HG02885 (cell line): ENCODE results near the gene CEP131.
"Not testable (repeated sequence)": the region's sequence is repeated elsewhere in the genome, so short reads cannot be mapped to it uniquely, and the experiment has no call there.

Experiments
- ATAC-seq: cut with Tn5 transposase; IDR thresholded peaks from one replicate; pipeline ENCODE4 v1.9.1; 2021; ENCODE audit warnings: mild to moderate bottlenecking; ENCODE audit not compliant: unreplicated experiment, poor library complexity

The CEP131 gene

DNA sequence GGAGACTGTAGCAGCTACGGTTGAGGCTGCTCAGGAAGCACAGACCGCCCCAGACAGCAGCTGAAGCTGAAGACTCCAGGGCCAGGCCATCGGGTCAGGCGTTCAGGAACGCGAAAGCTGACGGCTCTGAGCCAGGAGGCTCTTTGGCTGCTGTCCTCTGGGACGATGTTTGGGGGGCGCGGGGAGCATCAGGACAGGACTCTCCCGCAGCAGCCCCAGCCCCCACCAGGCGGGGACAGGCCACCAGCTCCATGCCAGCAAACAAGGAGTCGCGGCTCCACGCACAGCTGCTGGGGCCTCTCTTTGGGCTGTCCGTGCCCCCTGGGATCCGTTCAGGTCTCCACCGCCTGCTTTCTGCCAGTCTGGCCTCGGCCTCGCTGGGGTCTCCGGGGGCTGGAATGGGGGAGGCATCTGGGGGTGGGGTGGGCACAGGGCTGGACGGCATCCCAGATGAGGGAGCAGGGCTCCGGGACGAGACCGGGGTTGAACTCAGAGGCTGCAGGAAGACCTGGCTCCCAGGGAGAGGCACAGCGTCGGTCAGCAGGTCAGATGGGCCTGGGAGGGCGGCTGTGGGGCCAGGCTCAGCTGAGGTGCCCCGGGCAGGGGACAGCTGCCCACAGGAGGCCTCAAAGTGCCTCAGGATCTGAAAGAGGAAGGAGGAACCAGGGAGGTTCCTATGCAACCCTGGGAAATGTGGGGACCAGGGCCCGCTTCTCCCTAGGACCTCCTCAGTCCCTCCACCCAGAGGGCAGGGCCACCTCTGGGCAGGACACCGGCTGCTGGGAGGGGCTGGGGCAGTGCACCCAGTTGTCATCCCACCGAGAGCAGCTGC, 6.3 kb upstream of the CEP131 start:
- ATAC-seq, result no peak

DNA sequence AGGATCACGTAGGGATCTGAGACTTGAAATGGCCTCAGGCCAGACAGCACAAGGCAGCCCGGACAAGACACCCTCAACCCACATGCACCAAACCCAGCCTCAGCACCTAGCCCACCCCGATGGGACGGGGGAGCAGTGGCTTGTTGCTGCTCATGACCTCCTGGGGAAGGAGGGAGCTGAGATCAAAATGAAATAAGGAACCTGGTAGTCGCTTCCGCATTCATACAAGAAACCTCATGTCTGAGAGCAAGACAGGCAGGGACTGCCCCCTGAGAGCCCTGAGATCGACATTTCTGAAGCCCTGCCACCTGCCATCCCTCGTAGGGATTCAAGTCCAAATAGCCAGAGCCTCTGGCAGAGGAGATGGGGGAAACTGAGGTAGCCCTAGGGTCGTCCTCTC, 5.7 kb upstream of the CEP131 start:
- ATAC-seq, result no peak

DNA sequence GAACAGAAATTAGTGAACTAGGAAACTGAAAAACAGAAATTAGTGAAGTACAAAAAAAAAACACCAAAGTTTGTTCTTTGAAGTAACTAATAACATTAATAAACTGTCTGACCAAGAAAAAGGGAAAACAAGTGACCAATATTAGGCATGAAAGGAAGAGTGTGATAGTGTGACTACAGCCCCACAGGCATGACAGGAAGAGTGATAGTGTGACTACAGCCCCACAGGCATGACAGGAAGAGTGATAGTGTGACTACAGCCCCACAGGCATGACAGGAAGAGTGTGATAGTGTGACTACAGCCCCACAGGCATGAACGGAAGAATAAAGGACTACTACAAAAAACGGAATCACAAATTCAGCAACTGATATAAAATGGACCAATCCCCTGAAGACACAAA, 4.9 kb upstream of the CEP131 start:
- not testable (repeated sequence) for ATAC-seq

DNA sequence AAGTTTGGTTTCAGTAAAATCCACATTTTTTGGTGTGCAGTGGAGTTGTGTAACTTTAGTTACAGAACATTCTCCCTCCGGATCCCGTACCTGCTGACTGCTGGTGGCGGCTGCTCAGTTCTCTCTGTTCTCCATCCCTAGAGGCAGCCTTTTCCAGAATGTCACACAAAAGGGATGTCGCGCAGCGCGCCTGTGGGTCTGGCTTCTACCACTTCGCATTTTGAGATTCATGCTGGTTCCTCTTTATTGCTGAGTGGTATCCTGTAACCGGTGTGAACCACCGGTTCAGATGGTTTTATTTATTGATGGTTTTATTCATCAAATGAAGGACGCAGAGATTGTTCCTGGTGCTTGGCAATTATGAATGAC, 981 bp upstream of the CEP131 start:
- no peak for ATAC-seq

DNA sequence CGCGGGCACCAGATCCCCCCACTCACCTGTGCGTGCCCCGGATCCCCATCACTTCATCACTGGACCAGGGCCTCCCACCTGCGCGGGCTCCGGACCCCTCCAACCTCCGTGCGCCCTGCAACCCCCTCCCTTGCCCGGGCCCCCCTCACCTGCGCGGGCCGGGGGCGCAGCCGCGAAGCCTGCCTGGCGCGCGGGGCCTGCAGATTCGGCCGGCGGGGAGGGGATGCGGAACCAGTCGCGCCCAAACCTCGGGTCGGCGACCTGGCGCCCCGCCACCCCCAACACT, 202 bp downstream of the CEP131 start:
- no peak for ATAC-seq

DNA sequence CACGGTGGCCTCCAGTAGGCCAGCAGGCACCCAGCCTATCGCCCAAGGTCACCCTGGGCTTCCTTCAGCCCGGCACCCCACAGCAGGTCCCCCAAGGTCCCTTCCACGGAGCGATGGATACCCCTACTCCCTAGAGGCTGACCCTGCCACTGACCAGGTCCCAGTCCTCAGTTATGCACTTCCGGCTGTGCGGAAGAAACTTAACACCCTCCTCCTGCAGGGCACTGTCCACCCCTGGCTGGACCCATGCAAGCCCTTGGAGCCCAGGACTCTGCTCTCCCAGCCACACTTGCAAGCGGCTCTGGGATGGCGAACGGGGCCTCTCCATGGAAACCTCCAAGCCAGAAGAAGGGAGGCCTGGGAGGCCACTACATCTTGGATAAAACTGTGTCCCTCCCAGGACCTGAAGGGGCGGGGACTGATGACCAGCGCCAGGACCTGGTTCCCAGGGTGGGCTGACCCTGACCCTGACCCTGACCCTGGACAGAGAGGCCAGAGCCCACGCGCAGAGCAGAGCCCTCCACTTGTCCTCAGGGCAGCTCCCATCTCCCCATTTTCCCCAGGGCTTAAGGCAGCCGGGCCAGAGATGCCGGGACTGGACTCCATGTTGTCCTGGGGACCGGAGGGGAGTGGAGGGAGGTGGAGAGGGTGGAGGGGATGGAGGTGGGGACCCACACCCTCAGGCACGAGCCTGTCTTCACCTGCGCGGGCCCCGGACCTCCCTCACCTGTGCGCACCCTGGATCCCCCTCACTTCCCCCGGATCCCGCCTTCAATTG, 734 bp downstream of the CEP131 start:
- no peak for ATAC-seq

DNA sequence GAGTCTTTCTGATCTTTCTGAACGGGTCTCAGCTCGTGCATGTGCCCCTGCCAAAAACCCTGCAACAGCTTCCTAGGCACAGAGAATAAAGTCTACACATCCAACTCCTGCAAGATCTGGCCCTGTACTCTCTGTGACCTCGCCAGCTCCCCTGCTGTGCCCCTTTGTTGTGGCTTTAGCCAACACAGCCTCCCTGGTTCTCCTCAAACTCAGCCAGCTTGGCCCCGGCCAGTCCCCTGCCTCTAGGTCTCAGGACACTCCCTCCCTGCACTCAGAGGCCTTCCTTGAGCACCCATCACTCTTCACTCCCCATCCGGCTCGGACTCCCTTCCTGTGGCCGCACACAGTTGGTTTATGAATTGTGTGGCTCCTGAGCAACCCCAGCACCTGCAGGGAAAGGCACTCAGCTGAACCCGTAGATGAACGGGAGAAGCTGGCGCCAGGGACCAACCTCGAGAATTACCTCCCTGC, 1.4 kb downstream of the CEP131 start:
- no peak for ATAC-seq

DNA sequence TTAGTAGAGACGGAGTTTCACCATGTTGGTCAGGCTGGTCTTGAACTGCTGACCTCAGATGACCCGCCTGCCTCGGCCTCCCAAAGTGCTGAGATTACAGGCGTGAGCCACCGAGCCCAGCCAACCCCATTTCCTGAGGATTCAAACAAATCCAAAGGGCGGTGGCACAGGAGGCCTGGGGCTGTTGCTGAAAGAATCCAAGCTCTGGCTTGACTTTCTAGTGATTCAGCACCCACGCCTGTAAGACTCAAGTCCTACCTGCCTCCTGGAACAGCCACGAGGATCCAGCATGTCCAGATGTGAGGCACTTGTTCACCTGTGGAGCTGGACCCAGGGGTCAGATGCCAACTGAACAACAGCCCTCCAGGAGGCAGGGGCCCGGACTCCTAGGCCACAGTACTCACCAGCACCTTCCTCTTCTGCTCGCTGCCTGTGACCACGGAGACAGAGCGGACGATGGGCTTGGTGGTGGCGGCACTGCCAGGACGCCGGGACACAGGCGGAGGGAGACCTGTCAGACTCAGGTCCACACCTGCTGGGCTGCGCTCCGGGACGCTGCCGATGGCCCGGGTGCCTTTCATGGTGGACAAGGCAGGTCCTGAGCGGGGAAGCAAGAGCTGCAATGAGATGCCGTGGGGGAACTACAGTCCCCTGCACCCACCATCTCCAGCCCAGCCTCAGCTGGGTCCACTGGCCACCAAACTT, 3.1 kb downstream of the CEP131 start:
- no peak for ATAC-seq

DNA sequence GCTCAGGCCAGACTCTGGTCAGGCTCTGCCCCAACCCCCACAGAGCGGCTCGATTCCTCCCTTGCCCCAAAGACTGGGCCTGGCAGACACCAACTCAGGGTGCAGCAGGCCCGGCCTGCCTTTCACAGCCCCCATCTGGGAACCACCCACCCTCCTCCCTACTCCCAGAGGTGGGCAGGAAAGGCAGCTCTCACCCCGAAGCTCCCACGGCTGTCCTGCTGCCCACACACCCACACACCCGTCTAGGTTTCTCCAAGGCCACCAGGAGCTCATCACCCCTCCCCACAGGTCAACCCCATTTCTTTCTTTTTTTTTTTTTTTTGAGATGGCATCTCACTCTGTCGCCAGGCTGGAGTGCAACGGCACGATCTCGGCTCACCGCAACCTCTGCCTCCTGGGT, 3.8 kb downstream of the CEP131 start:
- no peak for ATAC-seq

DNA sequence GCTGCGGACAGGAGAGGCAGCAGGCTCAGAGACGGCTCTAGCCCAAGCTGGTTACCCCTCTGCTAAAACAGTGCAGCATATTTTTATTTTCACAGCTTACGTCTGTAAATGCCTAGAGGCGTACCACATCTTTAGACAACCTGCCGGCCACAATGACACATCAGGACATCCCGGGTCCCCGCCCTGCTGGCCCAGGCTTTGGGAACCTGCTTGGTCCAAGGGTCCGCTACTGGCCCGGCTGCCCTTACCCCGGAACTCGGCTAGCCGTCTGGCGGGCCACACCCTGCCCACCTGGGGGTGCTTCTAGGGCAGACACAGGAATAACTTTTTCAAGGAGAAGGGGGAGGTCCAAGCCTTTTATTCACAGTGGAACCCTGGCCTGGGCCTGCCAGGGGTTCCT, 4.3 kb downstream of the CEP131 start:
- ATAC-seq, result no peak

DNA sequence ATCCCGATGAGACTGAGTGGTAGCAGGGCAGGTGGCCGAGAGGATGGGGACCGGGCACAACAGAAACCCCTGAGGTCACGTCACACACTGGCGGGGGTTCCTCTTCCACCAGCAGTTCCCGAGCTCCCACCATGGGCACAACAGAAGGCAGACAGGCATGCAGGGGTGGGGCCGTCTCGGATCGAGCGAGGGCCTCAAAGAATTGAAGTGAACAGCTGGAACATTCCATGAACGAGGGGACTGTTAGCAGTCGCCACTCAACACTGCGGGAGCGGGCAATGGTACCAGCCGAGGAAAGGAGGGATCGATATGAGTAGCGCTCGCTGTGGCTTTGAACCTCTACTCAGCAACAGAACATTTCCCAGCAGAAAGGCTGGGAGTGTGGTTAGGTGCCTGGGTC, 5.3 kb downstream of the CEP131 start:
- ATAC-seq, result no peak

DNA sequence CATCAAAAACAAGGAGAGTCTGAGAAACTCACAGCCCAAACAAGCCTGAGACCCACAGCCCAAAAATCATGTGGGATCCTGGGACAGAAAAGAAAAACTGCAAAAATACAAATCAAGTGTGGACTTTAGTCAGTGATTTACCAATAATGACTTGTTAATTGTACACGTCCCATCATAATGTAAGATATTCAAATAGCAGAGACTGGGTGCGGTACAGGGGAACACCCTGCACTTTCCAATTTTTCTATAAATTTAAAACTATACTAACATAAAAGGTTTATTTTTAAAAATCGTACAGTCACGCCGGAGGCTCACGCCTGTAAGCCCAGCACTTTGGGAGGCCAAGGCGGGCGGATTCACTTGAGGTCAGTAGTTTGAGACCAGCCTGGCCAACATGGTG, 8.8 kb downstream of the CEP131 start:
- ATAC-seq, result no peak

DNA sequence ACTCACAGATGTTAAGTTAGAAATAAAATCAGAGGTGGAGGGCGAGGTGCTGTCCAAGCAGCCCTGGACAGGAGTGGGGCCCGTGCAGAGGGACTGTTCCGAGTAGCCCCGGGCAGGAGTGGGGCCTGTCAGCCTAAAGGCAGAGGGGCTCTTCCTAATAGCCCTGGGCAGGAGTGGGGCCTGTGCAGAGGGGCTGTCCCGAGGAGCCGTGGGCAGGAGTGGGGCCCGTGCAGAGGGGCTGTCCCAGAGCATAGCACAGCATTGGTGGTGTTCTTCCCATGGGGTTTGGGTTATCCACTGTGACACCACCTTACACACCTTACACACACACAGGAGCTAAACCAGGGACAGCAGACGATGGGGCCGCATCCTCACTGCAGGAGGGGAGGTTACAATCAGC, 10.4 kb downstream of the CEP131 start:
- ATAC-seq, result no peak

DNA sequence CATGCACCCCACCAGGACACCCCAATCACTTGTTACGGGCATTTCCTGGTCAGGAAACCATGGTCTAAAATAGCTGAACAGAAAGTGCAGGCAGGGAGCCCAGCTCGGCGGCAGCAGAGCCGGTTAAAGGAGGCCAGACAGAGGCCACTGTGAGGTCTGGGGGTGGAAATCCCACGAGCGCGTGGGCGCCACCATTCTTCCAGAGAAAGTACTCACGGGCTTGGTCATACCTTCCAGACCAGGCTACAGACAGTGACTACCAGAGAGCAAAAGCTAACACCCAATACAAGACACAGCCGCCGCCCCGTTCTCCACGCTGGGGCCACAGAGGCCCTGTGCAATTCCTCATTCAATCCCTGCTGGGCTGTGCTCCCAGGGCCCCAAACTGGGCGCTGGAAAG, 11.9 kb downstream of the CEP131 start:
- no peak for ATAC-seq

DNA sequence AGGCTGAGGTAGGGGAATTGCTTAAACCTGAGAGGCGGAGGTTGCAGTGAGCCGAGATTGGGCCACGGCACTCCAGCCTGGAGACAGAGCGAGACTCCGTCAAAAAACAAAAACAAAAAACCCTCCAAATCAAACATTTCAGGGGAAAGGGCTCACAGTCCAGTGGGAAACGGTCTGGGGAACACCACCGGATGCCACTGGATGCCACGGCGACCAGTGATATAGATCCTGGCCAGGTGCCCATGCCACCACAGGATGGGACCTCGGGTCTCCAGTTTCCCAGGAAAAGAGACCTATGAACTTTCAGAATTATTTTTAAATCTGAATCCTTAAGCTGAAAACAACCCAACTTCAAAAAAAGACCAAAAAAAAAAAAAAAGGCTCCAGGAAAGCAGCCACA, 12.3 kb downstream of the CEP131 start:
- ATAC-seq, result no peak

DNA sequence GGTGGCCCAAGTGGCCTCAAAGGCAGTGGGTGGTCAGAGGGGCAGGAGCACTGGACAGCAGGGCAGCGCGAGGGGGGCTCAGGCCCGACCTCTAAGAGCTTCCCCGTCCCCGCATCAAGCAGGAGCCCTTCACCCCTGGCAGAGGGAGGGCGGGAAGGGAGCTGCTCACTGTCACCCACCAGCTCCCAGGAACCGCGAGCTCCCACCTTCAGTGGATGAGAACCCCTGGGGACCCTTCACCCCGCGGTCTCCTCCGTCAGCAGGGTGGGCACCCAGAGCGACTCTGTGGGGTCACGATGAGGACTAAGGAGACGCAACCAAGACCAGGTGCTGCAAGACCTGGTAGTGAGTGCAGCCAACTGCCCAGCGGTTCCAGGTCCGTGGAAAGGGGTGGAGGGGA, 13.6 kb downstream of the CEP131 start:
- no peak for ATAC-seq

DNA sequence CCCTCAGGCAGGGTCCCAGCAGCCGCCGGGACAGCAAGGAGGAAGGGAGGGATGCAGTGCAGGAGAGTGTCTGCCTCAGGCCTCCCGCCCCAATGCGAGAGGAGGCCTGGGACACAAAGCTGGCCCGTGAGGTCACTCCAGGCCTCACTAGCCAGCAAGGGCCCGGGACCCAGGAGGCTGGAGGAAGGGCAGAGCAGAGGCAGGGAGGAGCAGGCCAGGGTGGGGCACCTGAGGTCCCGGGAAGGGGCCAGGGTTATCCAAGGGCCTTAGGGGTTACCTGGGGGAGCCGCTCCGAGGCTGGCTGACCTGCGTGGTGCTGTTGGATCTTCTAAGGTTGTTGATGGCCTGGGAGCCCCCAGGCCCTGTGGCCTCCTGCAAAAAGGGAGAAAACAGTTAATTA, 14.1 kb downstream of the CEP131 start:
- ATAC-seq, result no peak

DNA sequence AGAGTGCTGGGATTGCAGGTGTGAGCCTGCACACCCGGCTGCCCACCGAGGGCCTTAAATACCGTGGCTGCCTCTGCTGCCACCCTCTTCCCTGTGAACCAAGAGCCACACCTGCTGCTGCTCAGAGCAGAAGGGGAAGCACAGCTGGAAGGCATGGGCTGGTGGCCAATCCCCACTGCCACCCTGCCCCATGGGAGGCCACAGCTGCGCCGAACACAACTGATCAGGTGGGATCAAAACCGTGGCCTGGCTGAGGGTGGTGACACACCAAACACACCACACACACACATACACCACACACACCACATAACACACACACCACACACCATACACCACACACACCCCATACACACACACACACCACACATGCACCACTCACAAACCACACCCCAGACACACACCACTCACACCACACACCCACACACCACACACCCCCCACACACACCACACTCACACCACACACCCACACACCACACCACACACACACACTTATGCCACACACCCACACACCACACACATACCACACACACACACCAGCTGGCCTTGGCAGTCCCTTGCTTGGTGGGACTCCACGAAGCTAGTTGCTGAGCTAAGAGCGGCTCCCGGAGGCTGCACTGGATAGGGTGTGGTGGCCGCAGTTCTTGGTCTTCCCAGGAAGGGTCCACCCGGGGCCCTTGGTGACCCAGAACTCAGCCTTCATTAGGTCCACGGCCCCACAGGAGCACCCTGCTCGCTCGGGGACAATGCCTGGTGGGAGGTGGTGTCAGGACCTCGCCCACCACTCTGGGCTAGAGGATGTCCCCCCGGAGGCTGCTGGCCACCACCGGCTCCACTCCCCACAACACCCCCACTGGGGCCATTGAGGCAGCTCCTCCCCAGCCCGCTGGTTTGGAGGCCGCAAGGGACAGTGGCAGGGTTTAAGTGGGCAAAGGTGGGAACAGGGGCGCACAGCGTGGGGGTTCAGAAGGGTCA, 14.9 kb downstream of the CEP131 start:
- ATAC-seq, result no peak

DNA sequence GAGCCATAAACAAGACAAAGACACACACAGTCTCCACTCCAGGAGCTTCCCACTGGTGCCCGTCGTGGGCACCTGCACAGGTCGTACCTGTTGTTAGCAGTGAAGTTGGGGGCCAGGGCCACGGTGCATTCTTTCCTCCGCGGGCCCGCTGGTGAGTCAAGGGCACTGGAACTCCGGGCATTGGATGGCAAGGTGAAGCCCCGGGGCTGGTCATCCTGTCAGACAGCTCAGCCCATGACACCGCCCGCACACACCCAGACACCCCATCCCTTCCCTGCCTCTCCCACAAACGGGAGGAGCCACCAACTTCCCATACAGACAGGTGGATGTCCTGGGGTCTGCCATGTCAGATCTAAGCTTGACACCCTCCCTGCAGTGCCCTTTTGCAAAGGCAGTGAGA, 16.1 kb downstream of the CEP131 start:
- ATAC-seq, result no peak

DNA sequence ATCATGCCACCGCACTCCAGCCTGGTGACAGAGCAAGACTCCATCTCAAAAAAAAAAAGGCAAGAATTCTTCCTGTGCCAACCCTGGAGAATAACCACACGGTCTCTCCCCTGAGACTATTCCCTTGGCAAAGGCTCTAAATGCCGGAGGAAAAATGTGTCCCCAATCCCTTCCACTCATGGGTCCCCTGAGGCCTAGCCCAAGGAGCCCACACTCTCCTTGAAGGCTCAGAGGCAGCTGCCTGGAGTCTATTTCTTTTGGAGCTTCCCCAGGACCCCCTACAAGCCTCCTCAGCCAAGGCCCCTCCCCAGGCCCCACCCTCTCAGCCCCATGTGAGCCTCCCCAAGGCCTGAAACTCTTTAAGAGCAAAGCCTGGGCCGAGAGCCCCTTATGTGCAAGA, 16.6 kb downstream of the CEP131 start:
- no peak for ATAC-seq
